Astrocyte of the cerebellum (primary cell): ENCODE measurements around the gene ACTA2.

ENCODE experiments used
- DNase-seq: peaks from one replicate; pipeline ENCODE4 v3.0.0-alpha.2; 2011; ENCODE audit warnings: low read depth
- H3K4me3 ChIP-seq: 2 replicates; pipeline ENCODE4 v1.5.1; 2011; ENCODE audit warnings: mild to moderate bottlenecking, low read depth, low read length, moderate library complexity
- CTCF ChIP-seq: IDR thresholded peaks from 2 replicates; pipeline ENCODE4 v1.5.1; 2012; ENCODE audit warnings: low read length, low read depth, moderate library complexity, mild to moderate bottlenecking; ENCODE audit errors: missing control alignments
- in situ Hi-C: cut with HindIII; loops from 2 replicates; pipeline ENCODE4 v1.10.0; 2017; ENCODE audit warnings: low sequenced_read_pairs

ACTA2 gene

GRCh38 chr10:88920986-88921593 lies 31.5 kb downstream of the ACTA2 start:
- no peak for DNase-seq
- H3K4me3 ChIP-seq: no peak overlapping the region
- TF ChIP-seq CTCF: no peak
- in situ Hi-C loops: no loop called here

- H3K4me3 ChIP-seq: no peak overlapping the region
- TF ChIP-seq CTCF: no peak
- no peak for DNase-seq
- in situ Hi-C loops: no loop called here
These were observed 32.4 kb downstream of the ACTA2 start for GRCh38 chr10:88920198-88920597.

GRCh38 chr10:88919041-88919440 lies 33.5 kb downstream of the ACTA2 start:
- in situ Hi-C loops: no loop called here
- H3K4me3 ChIP-seq: no peak overlapping the region
- TF ChIP-seq CTCF: no peak
- DNase-seq: no peak

GRCh38 chr10:88918191-88918905 lies 34.2 kb downstream of the ACTA2 start:
- no peak for TF ChIP-seq CTCF
- in situ Hi-C loops: no loop called here
- H3K4me3 ChIP-seq: no peak overlapping the region
- no peak for DNase-seq

- H3K4me3 ChIP-seq: no peak overlapping the region
- DNase-seq: no peak
- TF ChIP-seq CTCF: no peak
- in situ Hi-C loops: no loop called here
These were observed 35.6 kb downstream of the ACTA2 start for GRCh38 chr10:88916986-88917385.

GRCh38 chr10:88916231-88916630 lies 36.3 kb downstream of the ACTA2 start:
- TF ChIP-seq CTCF: no peak
- no peak for DNase-seq
- H3K4me3 ChIP-seq: no peak overlapping the region
- in situ Hi-C loops: no loop called here

- no peak for DNase-seq
- in situ Hi-C loops: no loop called here
- TF ChIP-seq CTCF: no peak
- no peak overlapping the region for H3K4me3 ChIP-seq
These were observed 36.8 kb downstream of the ACTA2 start for GRCh38 chr10:88915781-88916180.
